Endothelial cell of umbilical vein (primary cell): ENCODE results near the gene GUCD1. TPM values are rescaled to one million over a fixed set of nuclear protein-coding genes. Genes with fewer than 3 reads are reported as not detected.

Experiments
- BruUV-seq: library from RNA; stranded (reverse); fragments of 400-500 nt; replicated peaks from 2 replicates; lab custom pipeline; 2021; lab: Mats Ljungman, UMichigan
- CTCF ChIA-PET: fragments of 300-600, 350-600 bp; sonication (Branson Sonifier 250); formaldehyde crosslinking; loops from one replicate; lab custom pipeline; 2021; ENCODE audit warnings: antibody characterized with exemption, inconsistent platforms; lab: Charles Lee
- POLR2A ChIA-PET: fragments of 300-600, 350-600 bp; sonication (Branson Sonifier 250); formaldehyde crosslinking; loops from one replicate; lab custom pipeline; 2021; ENCODE audit warnings: antibody characterized with exemption, inconsistent platforms; lab: Charles Lee
- DNase-seq: peaks from one replicate; pipeline ENCODE4 v3.0.0-alpha.2; 2011; ENCODE audit warnings: low read depth, low spot score
- FAIRE-seq: peaks from 2 replicates; lab custom pipeline; 2011; peaks lifted over from hg19 to GRCh38; lab: Jason Lieb, UNC
- H2AFZ ChIP-seq: 2 replicates; pipeline ENCODE4 v1.6.0; 2012; ENCODE audit warnings: low read depth, low read length, control low read depth, inconsistent platforms
- H3K27ac ChIP-seq: 2 replicates; pipeline ENCODE4 v1.5.1; 2011; ENCODE audit warnings: low read depth, mild to moderate bottlenecking, control low read depth, low read length, moderate library complexity; ENCODE audit not compliant: insufficient read depth
- H3K27me3 ChIP-seq, 2 experiments: 2 replicates each; pipeline versions ENCODE4 v1.6.0 to v1.6.1; 2011; ENCODE audit warnings: low read length in 2 of 2, mixed read lengths in 1 of 2; ENCODE audit not compliant: control insufficient read depth in 2 of 2, insufficient read depth in 2 of 2
- H3K36me3 ChIP-seq, 2 experiments: 2 replicates in 1 of 2; 3 replicates in 1 of 2; pipeline ENCODE4 v1.5.1; 2011; ENCODE audit warnings: low read length in 2 of 2, mild to moderate bottlenecking in 1 of 2, moderate library complexity in 1 of 2; ENCODE audit not compliant: control insufficient read depth in 2 of 2, insufficient read depth in 2 of 2; ENCODE audit errors: extremely low read depth in 1 of 2
- H3K4me1 ChIP-seq: 3 replicates; pipeline ENCODE4 v1.5.1; 2011; ENCODE audit warnings: mild to moderate bottlenecking, low read length; ENCODE audit not compliant: control insufficient read depth, insufficient read depth; ENCODE audit errors: extremely low read depth
- H3K4me2 ChIP-seq: 2 replicates; pipeline ENCODE4 v1.6.1; 2011; ENCODE audit warnings: low read length, control low read depth, mixed read lengths; ENCODE audit not compliant: insufficient read depth
- H3K4me3 ChIP-seq, 3 experiments: fragments of 200-600 bp in 1 of 3; sonication (generic), shearing (Covaris generic) in 1 of 3; replicated peaks in 1 of 3; 2 replicates each; pipeline ENCODE4 v1.5.1; 2011 to 2016; ENCODE audit warnings: control low read depth in 3 of 3, low read length in 3 of 3, mild to moderate bottlenecking in 2 of 3, inconsistent platforms in 1 of 3, low read depth in 1 of 3, moderate library complexity in 1 of 3; ENCODE audit not compliant: insufficient read depth in 1 of 3
- H3K79me2 ChIP-seq: 2 replicates; pipeline ENCODE4 v1.6.0; 2012; ENCODE audit warnings: low read length, inconsistent platforms; ENCODE audit not compliant: control insufficient read depth, insufficient read depth
- H3K9ac ChIP-seq: replicated peaks from 2 replicates; pipeline ENCODE3; 2011; ENCODE audit warnings: low read length, control low read depth; ENCODE audit not compliant: insufficient read depth; ENCODE audit errors: extremely low read depth
- H3K9me1 ChIP-seq: replicated peaks from 3 replicates; pipeline ENCODE4 v1.6.0; 2011; ENCODE audit warnings: mild to moderate bottlenecking, low read length; ENCODE audit not compliant: control insufficient read depth, insufficient read depth; ENCODE audit errors: extremely low read depth
- H3K9me3 ChIP-seq: replicated peaks from 2 replicates; pipeline ENCODE4 v1.5.1; 2012; ENCODE audit warnings: low read length, inconsistent platforms; ENCODE audit not compliant: control insufficient read depth, insufficient read depth
- H4K20me1 ChIP-seq: replicated peaks from 2 replicates; pipeline ENCODE3; 2011; ENCODE audit warnings: mild to moderate bottlenecking, low read length; ENCODE audit not compliant: control insufficient read depth, insufficient read depth; ENCODE audit errors: extremely low read depth
- CTCF ChIP-seq, 2 donors: IDR thresholded peaks; 1 replicate in 1 of 2; 2 replicates in 1 of 2; pipeline ENCODE4 v1.5.1; 2011; ENCODE audit warnings: low read length in 2 of 2, mild to moderate bottlenecking in 2 of 2, moderate library complexity in 2 of 2, control low read depth in 1 of 2, inconsistent platforms in 1 of 2, low read depth in 1 of 2; ENCODE audit not compliant: insufficient read depth in 1 of 2; ENCODE audit errors: extremely low read depth in 1 of 2
- EZH2 ChIP-seq: IDR thresholded peaks from 2 replicates; pipeline ENCODE4 v1.6.1; 2012; ENCODE audit warnings: borderline replicate concordance, low read depth, mild to moderate bottlenecking, moderate library complexity, low read length, inconsistent platforms; ENCODE audit not compliant: severe bottlenecking
- FOS ChIP-seq: IDR thresholded peaks from 2 replicates; pipeline ENCODE4 v1.6.1; 2011; ENCODE audit warnings: mild to moderate bottlenecking, low read length, moderate library complexity, borderline replicate concordance; ENCODE audit not compliant: insufficient read depth
- GATA2 ChIP-seq: IDR thresholded peaks from 2 replicates; pipeline ENCODE4 v1.7.0; 2011; ENCODE audit warnings: low read depth, mild to moderate bottlenecking, moderate library complexity, mixed read lengths, low read length; ENCODE audit not compliant: insufficient read length, insufficient read depth
- JUN ChIP-seq: IDR thresholded peaks from 2 replicates; pipeline ENCODE4 v1.6.1; 2011; ENCODE audit warnings: borderline replicate concordance, low read depth; ENCODE audit not compliant: insufficient read length, insufficient read depth
- MAX ChIP-seq: IDR thresholded peaks from 2 replicates; pipeline ENCODE4 v1.6.1; 2011; ENCODE audit not compliant: insufficient read depth, insufficient read length
- MYC ChIP-seq: IDR thresholded peaks from one replicate; pipeline ENCODE4 v1.6.1; 2011; ENCODE audit warnings: mild to moderate bottlenecking, low read depth, low read length
- POLR2A ChIP-seq: IDR thresholded peaks from 2 replicates; pipeline ENCODE4 v1.6.1; 2012; ENCODE audit warnings: low read depth, mild to moderate bottlenecking, control low read depth, low read length
- POLR2AphosphoS5 ChIP-seq: IDR thresholded peaks from 2 replicates; pipeline ENCODE4 v1.6.1; 2012; ENCODE audit warnings: low read depth, mild to moderate bottlenecking, control low read depth, low read length, moderate library complexity; ENCODE audit not compliant: insufficient read depth
- dilution Hi-C: fragments of 300-500 bp; cut with MboI; formaldehyde crosslinking; loops from one replicate; pipeline ENCODE4 v1.15.0; 2019; ENCODE audit warnings: low sequenced_read_pairs; ENCODE audit not compliant: extremely low pct_ligation_motif_present
- intact Hi-C: fragments of 100-400 bp; cut with micrococcal nuclease; formaldehyde crosslinking; loops from one replicate; pipeline ENCODE4 v1.10.0; 2022
- polyA plus RNA-seq, 4 experiments: library from polyadenylated mRNA; depleted of rRNA in 3 of 4; stranded (reverse) in 3 of 4; unstranded in 1 of 4; fragments of >200 nt; gene quantifications; 2 replicates each; pipeline versions ENCODE4 v1.2.1 to v1.2.3, GENCODE V29; 2011 to 2012; ENCODE audit warnings: missing spikeins in 1 of 4
- total RNA-seq: library from RNA; stranded (reverse); gene quantifications from 2 replicates; pipeline ENCODE4 v1.2.3, GENCODE V29; 2021

Gene GUCD1
- total and polyA plus RNA-seq, 2 donors (not counting 3 experiments of a cell fraction or from before 2014, with no cell fraction given), result 116 to 138 TPM

DNA sequence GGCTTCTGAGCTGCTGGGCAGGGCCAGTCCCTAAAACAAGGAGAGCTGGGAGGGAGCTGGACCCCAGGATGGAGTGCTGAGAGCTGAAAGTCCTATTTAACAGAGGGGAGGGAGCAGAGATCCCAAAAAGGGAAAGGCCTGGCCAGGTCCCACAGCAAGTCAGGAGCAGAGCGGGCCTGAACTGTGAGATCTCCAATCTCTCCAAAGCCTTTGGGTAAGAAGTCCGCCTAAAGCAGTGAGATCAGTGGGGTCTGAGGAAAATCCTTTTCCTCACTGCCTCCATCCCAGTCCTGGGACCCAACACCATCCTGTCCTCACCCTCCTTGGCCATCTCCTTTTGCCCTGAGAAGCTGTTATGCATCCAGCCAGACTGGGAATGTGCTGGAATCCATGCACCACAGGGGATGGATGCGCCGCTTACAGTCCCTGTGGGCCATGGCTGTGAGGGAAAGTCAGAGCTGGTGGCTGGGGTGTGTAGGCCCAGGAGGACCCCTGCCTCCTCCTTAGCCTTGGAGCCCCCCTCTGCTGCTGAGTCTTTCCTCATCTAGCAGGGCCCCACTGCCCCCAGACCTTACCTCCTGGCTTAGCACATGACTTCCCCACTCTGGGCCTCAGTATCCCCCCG, 29.3 kb upstream of the GUCD1 start:
- CTCF ChIA-PET, result interaction anchor here (0.9 to 2.2 kb wide), 3 partner anchors 9 to 188 kb away, joined by 3 to 7 read pairs (median 3); partner anchors contain the start of gene LRRC75B

More for the DNA sequence above, 29.3 kb upstream of the GUCD1 start:
- H3K4me1 ChIP-seq, result no peaks in the 10 kb centered on the region
- H3K27me3 ChIP-seq, result no peaks in the 10 kb centered on the region
- TF ChIP-seq FOS (no peak), POLR2AphosphoS5 (no peak), POLR2A (no peak), CTCF (IDR thresholded peaks at IDR 0.05; ENCODE audit: extremely low read depth in 1 of 2, insufficient read depth in 1 of 2, low read depth in 1 of 2, low read length in 2 of 2) (no peak), GATA2 (no peak), MAX (no peak), MYC (no peak), EZH2 (no peak), JUN (no peak)
- intact Hi-C loops (no loop called here), dilution Hi-C loops (no loop called here)
- peaks cover 0 to 3% of the 10 kb centered on the region in 2 experiments for H3K36me3 ChIP-seq
- H3K4me2 ChIP-seq, result no peak overlapping the region
- POLR2A ChIA-PET, result no interaction called here
- no peak overlapping the region for H3K9ac ChIP-seq
- no peaks in the 10 kb centered on the region for H3K9me3 ChIP-seq
- no peaks in the 10 kb centered on the region for H3K9me1 ChIP-seq
- FAIRE-seq, result no peak
- H3K79me2 ChIP-seq, result no peaks in the 10 kb centered on the region
- no peak for DNase-seq
- H3K27ac ChIP-seq, result no peak overlapping the region
- BruUV-seq, result no TSS peak
- H4K20me1 ChIP-seq, result no peaks in the 10 kb centered on the region
- H2AFZ ChIP-seq, result no peak overlapping the region
- no peak overlapping the region for H3K4me3 ChIP-seq
